Activated B cell treated with CpG ODN at 0.5 μM for 24 hours (primary cell): ENCODE measurements around the gene FBXO8. TPM values are rescaled to one million over a fixed set of nuclear protein-coding genes. Genes with fewer than 3 reads are reported as not detected.

Source experiments
- ATAC-seq: fragments of 200-7000 bp; cut with Tn5 transposase; one replicate; pipeline ENCODE4 v1.10.0; 2021; ENCODE audit warnings: low read depth, mild to moderate bottlenecking, moderate library complexity
- CTCF ChIA-PET: fragments of 350-600 bp; sonication (Branson Sonifier 250); formaldehyde crosslinking; loops from one replicate; lab custom pipeline; 2021; ENCODE audit warnings: antibody characterized with exemption; lab: Charles Lee
- POLR2A ChIA-PET: fragments of 350-600 bp; sonication (Branson Sonifier 250); formaldehyde crosslinking; loops from one replicate; lab custom pipeline; 2021; ENCODE audit warnings: antibody characterized with exemption; lab: Charles Lee
- DNase-seq: peaks from one replicate; pipeline ENCODE4 v3.0.0; 2022
- H3K27ac Mint-ChIP-seq: one replicate; pipeline ENCODE4 v1.8.0; 2020; ENCODE audit warnings: mixed read lengths
- H3K27me3 Mint-ChIP-seq: one replicate; pipeline ENCODE4 v1.8.0; 2021; ENCODE audit warnings: mixed read lengths
- H3K36me3 Mint-ChIP-seq: one replicate; pipeline ENCODE4 v1.8.0; 2021; ENCODE audit warnings: low read depth, mixed read lengths
- H3K4me1 Mint-ChIP-seq: one replicate; pipeline ENCODE4 v1.8.0; 2021; ENCODE audit warnings: mixed read lengths
- H3K4me3 Mint-ChIP-seq: one replicate; pipeline ENCODE4 v1.8.0; 2020; ENCODE audit warnings: mild to moderate bottlenecking, mixed read lengths
- H3K9me3 Mint-ChIP-seq: one replicate; pipeline ENCODE4 v1.8.0; 2020; ENCODE audit warnings: mixed read lengths
- intact Hi-C: fragments of 100-400 bp; cut with micrococcal nuclease; formaldehyde crosslinking; loops from one replicate; pipeline ENCODE4 v1.15.1; 2024
- total RNA-seq: library from RNA; stranded (reverse); gene quantifications from 2 replicates; pipeline ENCODE4 v1.2.3, GENCODE V29; 2022
- TF ChIP-seq, protein P1 (sequence below): fragments of 200-600 bp; IDR thresholded peaks from one replicate; pipeline ENCODE4 v1.8.0; 2022; ENCODE audit warnings: antibody characterized with exemption, mild to moderate bottlenecking

The FBXO8 gene
- total RNA-seq, 1 donor from 2014 or later = 15.8 TPM

DNA sequence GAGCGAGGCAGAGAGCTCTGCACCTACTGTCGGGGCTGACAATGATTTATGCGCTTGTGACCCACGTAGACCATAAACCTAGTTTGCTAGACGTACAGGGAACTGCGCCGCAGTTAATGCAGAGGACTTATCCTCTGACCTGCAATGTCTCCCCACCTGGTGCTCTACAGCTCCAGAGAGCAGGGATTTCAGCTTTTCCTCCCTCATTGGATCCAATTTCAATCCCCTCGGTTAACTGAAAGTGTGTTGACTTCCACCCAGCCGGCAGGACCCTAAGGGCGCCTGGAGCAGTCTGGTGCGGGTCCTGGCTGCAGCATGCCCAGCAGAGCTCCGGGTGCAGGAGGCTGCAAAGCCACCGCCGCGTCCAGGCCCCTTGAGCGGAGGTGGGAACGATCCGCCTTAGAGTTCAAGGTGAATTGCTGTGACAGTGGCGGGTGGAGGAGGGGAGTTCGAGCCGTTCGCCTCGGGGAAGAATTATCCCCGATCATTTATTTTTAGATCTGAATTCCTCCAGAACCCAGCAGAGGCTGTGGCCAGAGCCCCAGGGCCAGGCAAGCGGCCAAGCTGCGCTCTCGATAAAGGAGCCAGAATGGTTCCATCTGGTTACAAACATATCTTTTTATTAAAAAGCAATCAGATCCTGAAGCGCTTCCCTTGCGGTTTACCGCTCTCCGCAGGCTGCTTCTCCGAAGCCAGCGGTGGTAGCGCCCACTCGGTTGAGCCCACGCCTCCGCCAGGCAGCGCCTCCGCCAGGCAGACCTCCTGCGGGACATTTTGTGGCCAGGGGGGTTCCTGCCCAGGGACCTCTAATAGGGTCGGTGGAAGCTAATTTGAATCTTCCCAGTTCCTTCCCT, 66.0 kb downstream of the FBXO8 start:
- intact Hi-C loops = loop anchor here (5.0 kb wide), 1 partner anchor 710 kb away; no protein-coding TSS in a partner anchor
- H3K27ac Mint-ChIP-seq = no peak overlapping the region
- CTCF ChIA-PET = no interaction called here

DNA sequence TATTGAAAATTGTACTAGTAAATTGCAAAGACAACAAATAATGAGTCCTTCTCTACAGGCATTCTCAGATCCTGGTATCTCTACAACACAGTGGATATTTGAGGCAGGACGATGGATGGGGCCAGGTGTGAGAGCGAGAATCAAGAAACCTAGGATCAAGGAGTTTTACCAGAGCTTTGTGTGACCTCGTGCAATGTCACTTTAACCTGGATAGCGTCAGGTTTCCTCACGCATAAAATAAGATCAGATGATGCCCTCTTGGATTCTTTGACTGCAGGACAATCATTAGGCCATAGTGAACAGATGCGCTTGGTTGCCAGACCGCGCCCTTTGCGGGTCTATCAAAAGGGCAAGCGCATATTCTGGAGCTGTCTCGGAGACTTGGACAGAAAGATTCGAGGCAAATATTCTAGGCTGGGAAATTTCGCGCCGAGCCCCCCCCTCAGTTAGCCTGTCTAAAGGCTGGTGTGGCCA, 66.6 kb downstream of the FBXO8 start:
- no peak overlapping the region for H3K27ac Mint-ChIP-seq
- peaks cover 66% of the 10 kb centered on the region for H3K27me3 Mint-ChIP-seq
- H3K36me3 Mint-ChIP-seq = no peaks in the 10 kb centered on the region
- ChIA-PET CTCF (no interaction called here), POLR2A (interaction anchor here (0.6 kb wide), 1 partner anchor 23 kb away, joined by 4 read pairs; no protein-coding TSS in a partner anchor)
- intact Hi-C loops = loop anchor here (5.0 kb wide), 1 partner anchor 710 kb away; no protein-coding TSS in a partner anchor
- H3K9me3 Mint-ChIP-seq = no peaks in the 10 kb centered on the region
- peaks cover 45% of the 10 kb centered on the region for H3K4me1 Mint-ChIP-seq
- TF ChIP-seq, protein P1, sequence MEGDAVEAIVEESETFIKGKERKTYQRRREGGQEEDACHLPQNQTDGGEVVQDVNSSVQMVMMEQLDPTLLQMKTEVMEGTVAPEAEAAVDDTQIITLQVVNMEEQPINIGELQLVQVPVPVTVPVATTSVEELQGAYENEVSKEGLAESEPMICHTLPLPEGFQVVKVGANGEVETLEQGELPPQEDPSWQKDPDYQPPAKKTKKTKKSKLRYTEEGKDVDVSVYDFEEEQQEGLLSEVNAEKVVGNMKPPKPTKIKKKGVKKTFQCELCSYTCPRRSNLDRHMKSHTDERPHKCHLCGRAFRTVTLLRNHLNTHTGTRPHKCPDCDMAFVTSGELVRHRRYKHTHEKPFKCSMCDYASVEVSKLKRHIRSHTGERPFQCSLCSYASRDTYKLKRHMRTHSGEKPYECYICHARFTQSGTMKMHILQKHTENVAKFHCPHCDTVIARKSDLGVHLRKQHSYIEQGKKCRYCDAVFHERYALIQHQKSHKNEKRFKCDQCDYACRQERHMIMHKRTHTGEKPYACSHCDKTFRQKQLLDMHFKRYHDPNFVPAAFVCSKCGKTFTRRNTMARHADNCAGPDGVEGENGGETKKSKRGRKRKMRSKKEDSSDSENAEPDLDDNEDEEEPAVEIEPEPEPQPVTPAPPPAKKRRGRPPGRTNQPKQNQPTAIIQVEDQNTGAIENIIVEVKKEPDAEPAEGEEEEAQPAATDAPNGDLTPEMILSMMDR = no peak
- H3K4me3 Mint-ChIP-seq = no peak overlapping the region
- no peak for DNase-seq
- ATAC-seq = no peak

More for the DNA sequence above, 66.0 kb downstream of the FBXO8 start:
- Mint-ChIP-seq H3K4me3 (no peak overlapping the region), H3K36me3 (no peaks in the 10 kb centered on the region), H3K4me1 (peaks cover 41% of the 10 kb centered on the region), H3K27me3 (peaks cover 63% of the 10 kb centered on the region), H3K9me3 (no peaks in the 10 kb centered on the region)
- no peak for ATAC-seq
- no peak for DNase-seq
- POLR2A ChIA-PET = interaction anchor here (0.6 kb wide), 1 partner anchor 22 kb away, joined by 4 read pairs; no protein-coding TSS in a partner anchor
- TF ChIP-seq, protein P1 = no peak

DNA sequence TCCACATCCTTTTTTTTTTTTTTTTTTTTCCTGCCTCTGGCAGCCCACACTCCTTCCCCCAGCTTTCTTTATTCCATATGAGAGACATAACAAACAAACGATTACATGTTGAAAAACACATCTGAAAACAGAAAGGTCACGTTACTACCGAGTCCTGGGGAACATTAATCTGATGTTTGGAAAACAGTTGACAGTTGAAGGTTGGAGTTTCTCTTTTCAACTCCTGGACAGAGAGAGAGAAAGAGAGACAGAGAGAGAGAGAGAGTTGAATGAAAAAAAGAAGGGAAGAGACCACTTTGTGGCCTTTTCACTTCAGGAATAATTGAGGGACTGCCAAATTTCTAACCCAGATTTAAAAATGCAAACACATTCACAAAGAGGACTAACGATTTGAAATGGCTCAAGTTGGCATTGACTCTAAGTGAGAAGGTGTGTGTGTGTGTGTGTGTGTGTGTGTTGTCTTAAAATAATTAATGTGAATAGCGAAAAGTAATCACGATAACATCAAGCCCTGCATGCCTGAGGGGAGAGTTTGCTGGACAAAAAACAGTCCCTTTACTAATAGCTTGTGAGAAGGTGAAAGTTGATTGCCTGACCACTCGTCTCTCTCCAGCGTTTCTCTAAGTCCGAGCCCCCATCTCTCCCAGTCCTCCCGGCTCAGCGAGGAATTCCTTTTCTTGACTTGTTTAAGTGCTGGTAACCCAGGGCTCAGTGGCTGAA, 67.3 kb downstream of the FBXO8 start:
- TF ChIP-seq, protein P1 = no peak
- Mint-ChIP-seq H3K27ac (no peak overlapping the region), H3K27me3 (peaks cover 68% of the 10 kb centered on the region), H3K9me3 (no peaks in the 10 kb centered on the region), H3K36me3 (no peaks in the 10 kb centered on the region), H3K4me1 (peaks cover 51% of the 10 kb centered on the region), H3K4me3 (no peak overlapping the region)
- no peak for ATAC-seq
- ChIA-PET POLR2A (no interaction called here), CTCF (no interaction called here)
- DNase-seq = no peak
- intact Hi-C loops = loop anchor here (5.0 kb wide), 1 partner anchor 709 kb away; no protein-coding TSS in a partner anchor

DNA sequence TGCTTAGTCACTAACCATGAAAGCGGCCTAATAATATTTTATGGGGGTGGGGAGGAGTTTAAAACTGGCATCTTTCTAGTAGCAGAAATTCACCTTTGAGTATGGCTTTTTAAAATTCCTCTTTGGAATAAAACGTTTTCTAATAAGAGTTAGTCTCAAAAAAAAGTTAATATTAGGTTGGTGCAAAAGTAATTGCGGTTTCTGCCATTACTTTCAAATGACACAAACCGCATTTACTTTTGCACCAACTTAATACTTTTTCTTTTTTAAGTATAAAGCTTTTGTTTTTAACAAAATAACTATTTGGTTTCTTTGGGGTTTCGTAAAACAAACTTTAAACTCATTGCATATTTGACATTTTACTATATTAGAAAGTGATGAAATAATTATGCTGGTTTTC, 68.4 kb downstream of the FBXO8 start:
- ChIA-PET POLR2A (no interaction called here), CTCF (no interaction called here)
- Mint-ChIP-seq H3K36me3 (no peaks in the 10 kb centered on the region), H3K27me3 (peaks cover 73% of the 10 kb centered on the region), H3K4me1 (peaks cover 51% of the 10 kb centered on the region), H3K9me3 (no peaks in the 10 kb centered on the region), H3K27ac (no peak overlapping the region), H3K4me3 (no peak overlapping the region)
- ATAC-seq (no peak), DNase-seq (no peak)
- intact Hi-C loops = loop anchor here (5.0 kb wide), 1 partner anchor 708 kb away; no protein-coding TSS in a partner anchor
- TF ChIP-seq, protein P1 = no peak
